MCF 10A (cell line): ENCODE measurements around the gene HPSE2. TPM values are rescaled to one million over a fixed set of nuclear protein-coding genes. Genes with fewer than 3 reads are reported as not detected.

Source experiments
- BruUV-seq: library from RNA; stranded (reverse); fragments of 400-500 nt; replicated peaks from 2 replicates; lab custom pipeline; 2021; lab: Mats Ljungman, UMichigan
- CTCF ChIA-PET: fragments of 300-600 bp; sonication (Branson Sonifier 250); formaldehyde crosslinking; extraction: SDS; loops from one replicate; lab custom pipeline; 2021; ENCODE audit warnings: antibody characterized with exemption, inconsistent platforms; lab: Yijun Ruan, JAX
- POLR2A ChIA-PET: fragments of 300-600, 350-650 bp; sonication (Branson Sonifier 250); formaldehyde crosslinking; extraction: SDS; loops from one replicate; lab custom pipeline; 2020; ENCODE audit warnings: antibody characterized with exemption, inconsistent platforms; lab: Yijun Ruan, JAX
- DNase-seq: peaks from one replicate; pipeline ENCODE4 v3.0.0-alpha.2; 2018; ENCODE audit not compliant: unreplicated experiment
- H3K27ac Mint-ChIP-seq: one replicate; pipeline ENCODE4 v1.8.0; 2022; ENCODE audit warnings: mild to moderate bottlenecking, low read depth, mixed read lengths; ENCODE audit not compliant: unreplicated experiment
- H3K27me3 Mint-ChIP-seq: one replicate; pipeline ENCODE4 v1.8.0; 2022; ENCODE audit warnings: mixed read lengths; ENCODE audit not compliant: insufficient read depth, unreplicated experiment
- H3K36me3 Mint-ChIP-seq: one replicate; pipeline ENCODE4 v1.8.0; 2022; ENCODE audit warnings: mild to moderate bottlenecking, moderate library complexity, mixed read lengths; ENCODE audit not compliant: insufficient read depth, unreplicated experiment
- H3K4me1 Mint-ChIP-seq: one replicate; pipeline ENCODE4 v1.8.0; 2022; ENCODE audit warnings: mixed read lengths; ENCODE audit not compliant: insufficient read depth, unreplicated experiment
- H3K4me3 Mint-ChIP-seq: one replicate; pipeline ENCODE4 v1.8.0; 2022; ENCODE audit warnings: mild to moderate bottlenecking, moderate library complexity, mixed read lengths; ENCODE audit not compliant: unreplicated experiment
- H3K9me3 Mint-ChIP-seq: one replicate; pipeline ENCODE4 v1.8.0; 2022; ENCODE audit warnings: mixed read lengths; ENCODE audit not compliant: unreplicated experiment
- CTCF ChIP-seq: fragments of 200-600 bp; IDR thresholded peaks from one replicate; pipeline ENCODE4 v1.8.0; 2022; ENCODE audit warnings: antibody characterized with exemption, mild to moderate bottlenecking; ENCODE audit not compliant: unreplicated experiment
- intact Hi-C: fragments of 100-400 bp; cut with micrococcal nuclease; formaldehyde crosslinking; loops from 2 replicates; pipeline ENCODE4 v1.14.1; 2022
- total RNA-seq: library from RNA; stranded (reverse); gene quantifications from 2 replicates; pipeline ENCODE4 v1.2.3, GENCODE V29; 2022

HPSE2 gene
- total RNA-seq, 1 experiment from 2014 or later = not detected

DNA sequence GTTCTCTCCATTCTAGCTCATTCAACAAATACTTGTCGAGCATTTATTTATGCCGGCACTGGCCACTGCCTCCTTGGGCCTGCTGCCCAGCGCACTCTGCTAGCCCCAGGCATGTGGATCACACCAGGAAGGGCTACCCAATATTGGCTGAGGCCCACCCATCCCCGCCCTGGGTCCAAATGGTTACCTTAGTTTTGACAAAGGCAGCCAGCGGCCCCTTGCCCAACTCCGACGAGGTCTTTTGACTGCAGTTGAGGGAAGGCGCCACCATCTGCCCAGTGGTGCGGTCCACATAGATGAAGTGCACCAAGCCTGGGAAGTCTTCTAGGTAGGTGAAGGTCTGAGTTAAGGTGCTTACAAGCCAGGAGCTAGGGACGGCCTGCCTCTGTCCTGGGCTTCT is 813.5 kb downstream of the HPSE2 start:
- CTCF ChIA-PET = no interaction called here
- POLR2A ChIA-PET = no interaction called here

GRCh38 chr10:98420786-98421185 is 814.9 kb downstream of the HPSE2 start:
- intact Hi-C loops = no loop called here
- no peak for DNase-seq
- no TSS peak for BruUV-seq
- Mint-ChIP-seq H3K27ac (no peak overlapping the region), H3K27me3 (no peaks in the 10 kb centered on the region), H3K36me3 (peaks cover 6% of the 10 kb centered on the region), H3K9me3 (no peaks in the 10 kb centered on the region), H3K4me1 (no peaks in the 10 kb centered on the region), H3K4me3 (no peak overlapping the region)
- CTCF ChIA-PET = no interaction called here
- POLR2A ChIA-PET = interaction anchor here (1.0 kb wide), 1 partner anchor 83 kb away, joined by 3 read pairs; no protein-coding TSS in a partner anchor
- TF ChIP-seq CTCF = no peak

More for the DNA sequence above, 813.5 kb downstream of the HPSE2 start:
- BruUV-seq = no TSS peak
- intact Hi-C loops = no loop called here
- Mint-ChIP-seq H3K4me1 (no peaks in the 10 kb centered on the region), H3K4me3 (no peak overlapping the region), H3K9me3 (no peaks in the 10 kb centered on the region), H3K36me3 (peaks cover 6% of the 10 kb centered on the region), H3K27me3 (no peaks in the 10 kb centered on the region), H3K27ac (no peak overlapping the region)
- TF ChIP-seq CTCF = no peak
- no peak for DNase-seq

- Mint-ChIP-seq H3K36me3 (peaks cover 6% of the 10 kb centered on the region), H3K4me3 (no peak overlapping the region), H3K27me3 (no peaks in the 10 kb centered on the region), H3K4me1 (peaks cover 5% of the 10 kb centered on the region), H3K9me3 (no peaks in the 10 kb centered on the region), H3K27ac (no peak overlapping the region)
- CTCF ChIA-PET = interaction anchor here (0.6 kb wide), 1 partner anchor 385 kb away, joined by 3 read pairs; no protein-coding TSS in a partner anchor
- no peak for TF ChIP-seq CTCF
- no TSS peak for BruUV-seq
- POLR2A ChIA-PET = interaction anchor here (1.0 kb wide), 1 partner anchor 85 kb away, joined by 3 read pairs; no protein-coding TSS in a partner anchor
- no peak for DNase-seq
- intact Hi-C loops = no loop called here
Measured at GRCh38 chr10:98419469-98420261, 816.0 kb downstream of the HPSE2 start.

GRCh38 chr10:98418665-98419468 is 816.8 kb downstream of the HPSE2 start:
- no TSS peak for BruUV-seq
- ChIA-PET POLR2A (no interaction called here), CTCF (interaction anchor here (0.7 kb wide), 1 partner anchor 11 kb away, joined by 3 read pairs; no protein-coding TSS in a partner anchor)
- TF ChIP-seq CTCF = no peak
- no peak overlapping the region for H3K4me3 Mint-ChIP-seq
- H3K36me3 Mint-ChIP-seq = peaks cover 6% of the 10 kb centered on the region
- no peak for DNase-seq
- H3K27me3 Mint-ChIP-seq = no peaks in the 10 kb centered on the region
- H3K9me3 Mint-ChIP-seq = no peaks in the 10 kb centered on the region
- H3K4me1 Mint-ChIP-seq = peaks cover 5% of the 10 kb centered on the region
- intact Hi-C loops = no loop called here
- no peak overlapping the region for H3K27ac Mint-ChIP-seq
